WTC11 (cell line): ENCODE data around the gene ZNF584. TPM values are rescaled to one million over a fixed set of nuclear protein-coding genes. Genes with fewer than 3 reads are reported as not detected.
"Not testable (repeated sequence)": the region's sequence is repeated elsewhere in the genome, so short reads cannot be mapped to it uniquely, and the experiment has no call there.

Experiments used
- ATAC-seq: fragments of 200-7000 bp; cut with Tn5 transposase; 2 replicates; pipeline ENCODE4 v1.10.0; 2021; ENCODE audit warnings: mild to moderate bottlenecking, moderate library complexity
- CTCF ChIA-PET: fragments of 300-600 bp; sonication (Branson Sonifier 250); formaldehyde crosslinking; loops from one replicate; lab custom pipeline; 2021; ENCODE audit warnings: antibody characterized with exemption; lab: Charles Lee
- POLR2A ChIA-PET: fragments of 350-600 bp; sonication (Branson Sonifier 250); formaldehyde crosslinking; loops from one replicate; lab custom pipeline; 2021; ENCODE audit warnings: antibody characterized with exemption; lab: Charles Lee
- DNase-seq: peaks from one replicate; pipeline ENCODE4 v3.0.0; 2021; ENCODE audit warnings: low spot score
- H3K27ac Mint-ChIP-seq: 2 replicates; pipeline ENCODE4 v1.8.0; 2021; ENCODE audit warnings: mixed read lengths
- H3K27me3 Mint-ChIP-seq: 2 replicates; pipeline ENCODE4 v1.8.0; 2021; ENCODE audit warnings: low read depth, mild to moderate bottlenecking, moderate library complexity, mixed read lengths
- H3K36me3 Mint-ChIP-seq: 2 replicates; pipeline ENCODE4 v1.8.0; 2021; ENCODE audit warnings: mixed read lengths
- H3K4me1 Mint-ChIP-seq: 2 replicates; pipeline ENCODE4 v1.8.0; 2022; ENCODE audit warnings: mixed read lengths
- H3K4me3 Mint-ChIP-seq: 2 replicates; pipeline ENCODE4 v1.8.0; 2021; ENCODE audit warnings: mild to moderate bottlenecking, moderate library complexity, mixed read lengths
- H3K9me3 Mint-ChIP-seq: 2 replicates; pipeline ENCODE4 v1.8.0; 2021; ENCODE audit warnings: mixed read lengths
- CREM ChIP-seq: sonication (generic); formaldehyde crosslinking; IDR thresholded peaks from 2 replicates; pipeline ENCODE4 v1.8.1; 2022; ENCODE audit warnings: mild to moderate bottlenecking, missing genetic modification reagents, moderate library complexity
- ERG ChIP-seq: fragments of 250-450 bp; sonication (Bioruptor Pico); IDR thresholded peaks from 2 replicates; pipeline ENCODE4 v1.8.0; 2021; ENCODE audit warnings: mild to moderate bottlenecking
- IRF1 ChIP-seq: sonication (generic); formaldehyde crosslinking; IDR thresholded peaks from 2 replicates; pipeline ENCODE4 v1.8.0; 2023; ENCODE audit warnings: missing genetic modification reagents
- JAZF1 ChIP-seq: fragments of 250-450 bp; sonication (Bioruptor Pico); IDR thresholded peaks from 2 replicates; pipeline ENCODE4 v1.9.0; 2021; ENCODE audit warnings: moderate library complexity, mild to moderate bottlenecking, inconsistent platforms
- KAT7 ChIP-seq: sonication (generic); formaldehyde crosslinking; IDR thresholded peaks from 2 replicates; pipeline ENCODE4 v1.8.1; 2023; ENCODE audit warnings: missing genetic modification reagents, mild to moderate bottlenecking, borderline replicate concordance
- MXD4 ChIP-seq: fragments of 250-450 bp; sonication (Bioruptor Pico); IDR thresholded peaks from 2 replicates; pipeline ENCODE4 v1.8.0; 2021; ENCODE audit warnings: mild to moderate bottlenecking, moderate library complexity, borderline replicate concordance
- RORB ChIP-seq: fragments of 250-450 bp; sonication (Bioruptor Pico); IDR thresholded peaks from 2 replicates; pipeline ENCODE4 v1.9.0; 2021; ENCODE audit warnings: mild to moderate bottlenecking
- TEAD1 ChIP-seq: sonication (generic); formaldehyde crosslinking; IDR thresholded peaks from 2 replicates; pipeline ENCODE4 v1.8.0; 2022; ENCODE audit warnings: mild to moderate bottlenecking, missing genetic modification reagents
- TP53 ChIP-seq: sonication (generic); formaldehyde crosslinking; IDR thresholded peaks from 2 replicates; pipeline ENCODE4 v1.8.1; 2023; ENCODE audit warnings: mild to moderate bottlenecking, missing genetic modification reagents
- total RNA-seq: library from RNA; stranded (reverse); gene quantifications from 3 replicates; pipeline ENCODE4 v1.2.3, GENCODE V29; 2021
- TF ChIP-seq, protein P1 (sequence below): fragments of 250-450 bp; sonication (Bioruptor Pico); IDR thresholded peaks from 2 replicates; pipeline ENCODE4 v1.9.0; 2021; ENCODE audit warnings: mild to moderate bottlenecking
- TF ChIP-seq, protein P2 (sequence below): sonication (generic); formaldehyde crosslinking; IDR thresholded peaks from 2 replicates; pipeline ENCODE4 v1.8.1; 2023; ENCODE audit warnings: mild to moderate bottlenecking, missing genetic modification reagents
- TF ChIP-seq, protein P3 (sequence below): sonication (generic); formaldehyde crosslinking; IDR thresholded peaks from 2 replicates; pipeline ENCODE4 v1.8.1; 2022; ENCODE audit warnings: low read depth, mild to moderate bottlenecking, moderate library complexity, missing genetic modification reagents, borderline replicate concordance

ZNF584 gene
- total RNA-seq, 1 experiment from 2014 or later: 6.8 TPM

DNA sequence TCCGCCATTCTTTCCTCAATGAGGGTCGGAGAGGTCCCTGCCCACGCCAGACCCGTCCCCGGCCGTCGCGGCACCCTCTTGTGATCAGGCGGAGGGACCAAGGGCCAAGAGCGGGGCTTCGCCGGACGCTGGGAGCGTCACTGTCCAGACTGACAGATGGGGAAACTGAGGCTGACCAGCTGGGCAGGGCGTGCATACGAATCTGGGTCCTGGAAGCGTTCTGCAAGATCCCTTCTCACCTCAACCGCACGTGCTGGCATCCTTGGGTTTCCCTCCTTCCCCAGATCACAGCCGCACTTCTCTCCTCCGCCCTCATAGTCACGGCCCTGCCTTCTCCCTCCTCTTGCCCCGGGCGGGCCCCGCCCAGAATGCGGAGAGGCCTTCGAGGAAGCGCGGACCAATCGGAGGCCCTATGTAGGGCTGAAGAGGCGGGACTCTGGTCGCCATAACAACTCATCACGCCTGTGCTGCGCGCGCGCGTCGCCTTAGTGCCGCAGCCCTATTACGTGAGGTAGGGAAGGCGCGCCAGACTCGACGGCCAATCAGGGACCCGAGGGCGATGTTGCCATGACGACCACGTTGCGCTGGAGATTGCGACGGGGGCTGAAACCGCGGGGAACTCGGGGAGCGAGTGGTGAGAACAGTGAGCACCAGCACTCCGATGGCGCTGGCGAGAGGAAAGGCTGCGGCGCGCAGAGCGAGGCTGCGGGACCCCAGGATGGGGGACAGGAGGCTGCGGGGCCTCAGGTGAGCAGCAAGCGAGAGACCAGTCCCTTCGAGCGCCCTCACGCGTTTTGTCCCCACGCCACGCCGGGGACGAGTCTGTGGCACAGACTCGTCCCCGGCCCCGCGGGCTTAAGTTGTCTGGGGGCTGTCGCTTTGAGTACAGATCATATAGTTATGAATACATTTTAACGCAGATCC, 7.3 kb upstream of the ZNF584 start (continued):
- TF ChIP-seq, protein P1, sequence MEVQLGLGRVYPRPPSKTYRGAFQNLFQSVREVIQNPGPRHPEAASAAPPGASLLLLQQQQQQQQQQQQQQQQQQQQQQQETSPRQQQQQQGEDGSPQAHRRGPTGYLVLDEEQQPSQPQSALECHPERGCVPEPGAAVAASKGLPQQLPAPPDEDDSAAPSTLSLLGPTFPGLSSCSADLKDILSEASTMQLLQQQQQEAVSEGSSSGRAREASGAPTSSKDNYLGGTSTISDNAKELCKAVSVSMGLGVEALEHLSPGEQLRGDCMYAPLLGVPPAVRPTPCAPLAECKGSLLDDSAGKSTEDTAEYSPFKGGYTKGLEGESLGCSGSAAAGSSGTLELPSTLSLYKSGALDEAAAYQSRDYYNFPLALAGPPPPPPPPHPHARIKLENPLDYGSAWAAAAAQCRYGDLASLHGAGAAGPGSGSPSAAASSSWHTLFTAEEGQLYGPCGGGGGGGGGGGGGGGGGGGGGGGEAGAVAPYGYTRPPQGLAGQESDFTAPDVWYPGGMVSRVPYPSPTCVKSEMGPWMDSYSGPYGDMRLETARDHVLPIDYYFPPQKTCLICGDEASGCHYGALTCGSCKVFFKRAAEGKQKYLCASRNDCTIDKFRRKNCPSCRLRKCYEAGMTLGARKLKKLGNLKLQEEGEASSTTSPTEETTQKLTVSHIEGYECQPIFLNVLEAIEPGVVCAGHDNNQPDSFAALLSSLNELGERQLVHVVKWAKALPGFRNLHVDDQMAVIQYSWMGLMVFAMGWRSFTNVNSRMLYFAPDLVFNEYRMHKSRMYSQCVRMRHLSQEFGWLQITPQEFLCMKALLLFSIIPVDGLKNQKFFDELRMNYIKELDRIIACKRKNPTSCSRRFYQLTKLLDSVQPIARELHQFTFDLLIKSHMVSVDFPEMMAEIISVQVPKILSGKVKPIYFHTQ (CRISPR knock-in tag): no peak
- no peak for TF ChIP-seq MXD4 (CRISPR knock-in tag)
- no peak for TF ChIP-seq KAT7 (CRISPR knock-in tag)
- no peak for TF ChIP-seq ERG (CRISPR knock-in tag)

GRCh38 chr19:58401840-58402421, 6.5 kb upstream of the ZNF584 start:
- H3K27ac Mint-ChIP-seq: no peak overlapping the region
- CTCF ChIA-PET: interaction anchor here (0.6 kb wide), 1 partner anchor 350 kb away, joined by 4 read pairs; no protein-coding TSS in a partner anchor
- ATAC-seq (no peak), DNase-seq (no peak)
- peaks cover 35% of the 10 kb centered on the region for H3K27me3 Mint-ChIP-seq
- H3K36me3 Mint-ChIP-seq: peaks cover 4% of the 10 kb centered on the region
- peaks cover 12% of the 10 kb centered on the region for H3K4me1 Mint-ChIP-seq
- no peak for TF ChIP-seq JAZF1 (CRISPR knock-in tag)
- no peak for TF ChIP-seq TP53 (CRISPR knock-in tag)
- TF ChIP-seq, protein P2, sequence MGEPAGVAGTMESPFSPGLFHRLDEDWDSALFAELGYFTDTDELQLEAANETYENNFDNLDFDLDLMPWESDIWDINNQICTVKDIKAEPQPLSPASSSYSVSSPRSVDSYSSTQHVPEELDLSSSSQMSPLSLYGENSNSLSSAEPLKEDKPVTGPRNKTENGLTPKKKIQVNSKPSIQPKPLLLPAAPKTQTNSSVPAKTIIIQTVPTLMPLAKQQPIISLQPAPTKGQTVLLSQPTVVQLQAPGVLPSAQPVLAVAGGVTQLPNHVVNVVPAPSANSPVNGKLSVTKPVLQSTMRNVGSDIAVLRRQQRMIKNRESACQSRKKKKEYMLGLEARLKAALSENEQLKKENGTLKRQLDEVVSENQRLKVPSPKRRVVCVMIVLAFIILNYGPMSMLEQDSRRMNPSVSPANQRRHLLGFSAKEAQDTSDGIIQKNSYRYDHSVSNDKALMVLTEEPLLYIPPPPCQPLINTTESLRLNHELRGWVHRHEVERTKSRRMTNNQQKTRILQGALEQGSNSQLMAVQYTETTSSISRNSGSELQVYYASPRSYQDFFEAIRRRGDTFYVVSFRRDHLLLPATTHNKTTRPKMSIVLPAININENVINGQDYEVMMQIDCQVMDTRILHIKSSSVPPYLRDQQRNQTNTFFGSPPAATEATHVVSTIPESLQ: no peak
- no peak for TF ChIP-seq TEAD1 (CRISPR knock-in tag)
- no peak for TF ChIP-seq IRF1 (CRISPR knock-in tag)
- TF ChIP-seq RORB: no peak
- TF ChIP-seq, protein P3, sequence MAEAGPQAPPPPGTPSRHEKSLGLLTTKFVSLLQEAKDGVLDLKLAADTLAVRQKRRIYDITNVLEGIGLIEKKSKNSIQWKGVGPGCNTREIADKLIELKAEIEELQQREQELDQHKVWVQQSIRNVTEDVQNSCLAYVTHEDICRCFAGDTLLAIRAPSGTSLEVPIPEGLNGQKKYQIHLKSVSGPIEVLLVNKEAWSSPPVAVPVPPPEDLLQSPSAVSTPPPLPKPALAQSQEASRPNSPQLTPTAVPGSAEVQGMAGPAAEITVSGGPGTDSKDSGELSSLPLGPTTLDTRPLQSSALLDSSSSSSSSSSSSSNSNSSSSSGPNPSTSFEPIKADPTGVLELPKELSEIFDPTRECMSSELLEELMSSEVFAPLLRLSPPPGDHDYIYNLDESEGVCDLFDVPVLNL: no peak
- TF ChIP-seq CREM (CRISPR knock-in tag): no peak
- TF ChIP-seq, all 79 proteins: peak for 0
- H3K9me3 Mint-ChIP-seq: no peaks in the 10 kb centered on the region
- peak overlapping the region; percentile 83 for H3K4me3 Mint-ChIP-seq
- POLR2A ChIA-PET: interaction anchor here (0.6 kb wide), 1 partner anchor 215 kb away, joined by 4 read pairs; no protein-coding TSS in a partner anchor

DNA sequence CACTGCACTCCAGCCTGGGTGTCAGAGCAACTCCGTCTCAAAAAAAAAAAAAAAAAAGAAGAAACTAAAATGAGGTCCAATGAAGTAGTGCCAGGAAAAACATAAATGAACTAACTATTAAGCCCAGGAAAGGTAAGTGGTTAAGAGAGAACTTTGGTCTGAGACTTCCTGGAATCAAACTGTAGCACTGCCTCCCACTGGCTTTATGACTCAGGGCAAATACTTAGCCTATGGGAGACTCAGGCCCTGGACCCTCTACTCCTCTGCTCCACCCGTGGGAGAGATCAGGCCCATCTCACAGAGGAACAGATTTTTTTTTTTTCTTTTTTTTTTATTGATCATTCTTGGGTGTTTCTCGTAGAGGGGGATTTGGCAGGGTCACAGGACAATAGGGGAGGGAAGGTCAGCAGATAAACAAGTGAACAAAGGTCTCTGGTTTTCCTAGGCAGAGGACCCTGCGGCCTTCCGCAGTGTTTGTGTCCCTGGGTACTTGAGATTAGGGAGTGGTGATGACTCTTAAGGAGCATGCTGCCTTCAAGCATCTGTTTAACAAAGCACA, 4.5 kb upstream of the ZNF584 start:
- H3K27me3 Mint-ChIP-seq: peaks cover 22% of the 10 kb centered on the region
- CTCF ChIA-PET: interaction anchor here (1.1 kb wide), 1 partner anchor 42 kb away, joined by 3 read pairs; the partner anchor contains the start of gene ZNF497
- ATAC-seq, H3K9me3 Mint-ChIP-seq, H3K36me3 Mint-ChIP-seq, H3K27ac Mint-ChIP-seq, DNase-seq, H3K4me3 Mint-ChIP-seq: not testable (repeated sequence)
- POLR2A ChIA-PET: interaction anchor here (0.6 kb wide), 1 partner anchor 61 kb away, joined by 3 read pairs; no protein-coding TSS in a partner anchor
- H3K4me1 Mint-ChIP-seq: peaks cover 22% of the 10 kb centered on the region
